ENCODE measurements around the gene CCDC89. TPM values are rescaled to one million over a fixed set of nuclear protein-coding genes. Genes with fewer than 3 reads are reported as not detected.

CCDC89 gene
- total and polyA plus RNA-seq, 10 of the 15 experiments (the other 5 are each of a cell fraction or from before 2014, with no cell fraction given): 0.11 to 0.15 TPM; not detected in 8

- TF ChIP-seq ZBTB33 (IDR thresholded peaks at IDR 0.05): no peak
- TF ChIP-seq YBX1 (IDR thresholded peaks at IDR 0.05): no peak
- TF ChIP-seq ZBTB4 (CRISPR knock-in tag; IDR thresholded peaks at IDR 0.05): no peak
- TF ChIP-seq NFYB (IDR thresholded peaks at IDR 0.05; ENCODE audit: insufficient read depth, low read depth, low read length): no peak
- no peak for TF ChIP-seq ZBTB11 (CRISPR knock-in tag; IDR thresholded peaks at IDR 0.05)
- TF ChIP-seq SMC3 (IDR thresholded peaks at IDR 0.05; ENCODE audit: borderline replicate concordance, low read length): peak; percentile 25; the same call in 1 of the 2 replicates
- TF ChIP-seq CBX5 (IDR thresholded peaks at IDR 0.05; ENCODE audit: low read depth): no peak
- TF ChIP-seq, protein P1, sequence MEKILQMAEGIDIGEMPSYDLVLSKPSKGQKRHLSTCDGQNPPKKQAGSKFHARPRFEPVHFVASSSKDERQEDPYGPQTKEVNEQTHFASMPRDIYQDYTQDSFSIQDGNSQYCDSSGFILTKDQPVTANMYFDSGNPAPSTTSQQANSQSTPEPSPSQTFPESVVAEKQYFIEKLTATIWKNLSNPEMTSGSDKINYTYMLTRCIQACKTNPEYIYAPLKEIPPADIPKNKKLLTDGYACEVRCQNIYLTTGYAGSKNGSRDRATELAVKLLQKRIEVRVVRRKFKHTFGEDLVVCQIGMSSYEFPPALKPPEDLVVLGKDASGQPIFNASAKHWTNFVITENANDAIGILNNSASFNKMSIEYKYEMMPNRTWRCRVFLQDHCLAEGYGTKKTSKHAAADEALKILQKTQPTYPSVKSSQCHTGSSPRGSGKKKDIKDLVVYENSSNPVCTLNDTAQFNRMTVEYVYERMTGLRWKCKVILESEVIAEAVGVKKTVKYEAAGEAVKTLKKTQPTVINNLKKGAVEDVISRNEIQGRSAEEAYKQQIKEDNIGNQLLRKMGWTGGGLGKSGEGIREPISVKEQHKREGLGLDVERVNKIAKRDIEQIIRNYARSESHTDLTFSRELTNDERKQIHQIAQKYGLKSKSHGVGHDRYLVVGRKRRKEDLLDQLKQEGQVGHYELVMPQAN (conservative IDR thresholded peaks at IDR 0.05): peak; percentile 14; the same call in 1 of the 2 replicates
- peak; percentile 79 for TF ChIP-seq POLR2A (IDR thresholded peaks at IDR 0.05; ENCODE audit: low read depth, low read length)
- peak in 1 of 2 experiments; percentile 18; a peak in 1 of 3 replicates for TF ChIP-seq EGR1 (IDR thresholded peaks at IDR 0.05; ENCODE audit: borderline replicate concordance in 1 of 2, low read depth in 2 of 2, low read length in 2 of 2)
- no peak for TF ChIP-seq BCLAF1 (IDR thresholded peaks at IDR 0.05)
- no peak for TF ChIP-seq JUND (IDR thresholded peaks at IDR 0.05; ENCODE audit: low read depth, low read length)
- TF ChIP-seq SMAD1 (IDR thresholded peaks at IDR 0.05; ENCODE audit: low read depth, partially characterized antibody): no peak
- no peak for TF ChIP-seq SREBF2 (IDR thresholded peaks at IDR 0.05; ENCODE audit: low read length)
Observed at GRCh38 chr11:85663753-85664614, 22.0 kb downstream of the CCDC89 start (continued).

Measured in GM12878 (cell line).